Right lobe of liver (tissue), 4 donors: ENCODE data around the gene FAM229A.

Experiments used
- CTCF ChIP-seq, 4 donors: fragments of 200-600 bp in 3 of 4; fragments of 450-650 bp in 1 of 4; IDR thresholded peaks; one replicate each; pipeline versions ENCODE4 v1.5.1 to v1.8.0; 2016 to 2022; ENCODE audit warnings: antibody characterized with exemption in 4 of 4, mild to moderate bottlenecking in 2 of 4
- POLR2A ChIP-seq: fragments of 450-650 bp; IDR thresholded peaks from one replicate; pipeline ENCODE4 v1.6.1; 2017; ENCODE audit warnings: antibody characterized with exemption, mild to moderate bottlenecking
- donor health status: DM: no; HTN: no; CAD: no.
- donor health status: DM: no; HTN: no; CAD: no.
- donor health status: DM: no; HTN: yes; CAD: no.

GRCh38 chr1:32377541-32378220 lies 15.4 kb upstream of the FAM229A start:
- no peak for TF ChIP-seq CTCF (IDR thresholded peaks at IDR 0.05)
- TF ChIP-seq POLR2A, result no peak
